GM12801 (cell line): Measurements from ENCODE around the gene CAMK2B.

Source experiments
- TF ChIP-seq, protein P1 (sequence below): IDR thresholded peaks from one replicate; pipeline ENCODE4 v1.5.1; 2011; ENCODE audit warnings: control low read depth; ENCODE audit not compliant: insufficient read length; ENCODE audit errors: extremely low read depth

CAMK2B gene

GRCh38 chr7:44292876-44293560 lies 32.4 kb downstream of the CAMK2B start:
- TF ChIP-seq, protein P1, sequence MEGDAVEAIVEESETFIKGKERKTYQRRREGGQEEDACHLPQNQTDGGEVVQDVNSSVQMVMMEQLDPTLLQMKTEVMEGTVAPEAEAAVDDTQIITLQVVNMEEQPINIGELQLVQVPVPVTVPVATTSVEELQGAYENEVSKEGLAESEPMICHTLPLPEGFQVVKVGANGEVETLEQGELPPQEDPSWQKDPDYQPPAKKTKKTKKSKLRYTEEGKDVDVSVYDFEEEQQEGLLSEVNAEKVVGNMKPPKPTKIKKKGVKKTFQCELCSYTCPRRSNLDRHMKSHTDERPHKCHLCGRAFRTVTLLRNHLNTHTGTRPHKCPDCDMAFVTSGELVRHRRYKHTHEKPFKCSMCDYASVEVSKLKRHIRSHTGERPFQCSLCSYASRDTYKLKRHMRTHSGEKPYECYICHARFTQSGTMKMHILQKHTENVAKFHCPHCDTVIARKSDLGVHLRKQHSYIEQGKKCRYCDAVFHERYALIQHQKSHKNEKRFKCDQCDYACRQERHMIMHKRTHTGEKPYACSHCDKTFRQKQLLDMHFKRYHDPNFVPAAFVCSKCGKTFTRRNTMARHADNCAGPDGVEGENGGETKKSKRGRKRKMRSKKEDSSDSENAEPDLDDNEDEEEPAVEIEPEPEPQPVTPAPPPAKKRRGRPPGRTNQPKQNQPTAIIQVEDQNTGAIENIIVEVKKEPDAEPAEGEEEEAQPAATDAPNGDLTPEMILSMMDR, result no peak

DNA sequence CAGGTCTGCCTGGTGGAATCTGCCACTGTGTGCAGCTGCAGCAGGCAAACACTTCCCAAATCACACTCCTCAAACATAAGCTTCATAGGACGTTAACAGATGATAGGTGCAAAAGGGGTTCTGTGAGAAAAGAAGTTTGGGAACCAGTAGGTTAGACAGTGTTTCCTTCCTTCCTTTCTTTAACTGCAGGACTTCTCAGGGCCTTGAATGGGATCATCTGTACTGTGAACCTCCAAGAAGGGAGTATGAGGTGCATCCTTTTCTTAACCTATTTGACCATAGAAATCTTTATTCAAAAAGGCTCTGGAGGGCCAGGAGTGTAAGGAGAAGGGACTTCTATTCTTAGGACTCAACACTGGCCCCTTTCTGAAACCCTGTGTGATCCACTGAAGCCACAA lies 33.0 kb downstream of the CAMK2B start:
- TF ChIP-seq, protein P1, result no peak

- TF ChIP-seq, protein P1, result no peak
Observed at GRCh38 chr7:44291733-44292419, 33.5 kb downstream of the CAMK2B start.

GRCh38 chr7:44291066-44291732 lies 34.2 kb downstream of the CAMK2B start:
- TF ChIP-seq, protein P1, result no peak

GRCh38 chr7:44290252-44290620 lies 35.2 kb downstream of the CAMK2B start:
- TF ChIP-seq, protein P1, result no peak

DNA sequence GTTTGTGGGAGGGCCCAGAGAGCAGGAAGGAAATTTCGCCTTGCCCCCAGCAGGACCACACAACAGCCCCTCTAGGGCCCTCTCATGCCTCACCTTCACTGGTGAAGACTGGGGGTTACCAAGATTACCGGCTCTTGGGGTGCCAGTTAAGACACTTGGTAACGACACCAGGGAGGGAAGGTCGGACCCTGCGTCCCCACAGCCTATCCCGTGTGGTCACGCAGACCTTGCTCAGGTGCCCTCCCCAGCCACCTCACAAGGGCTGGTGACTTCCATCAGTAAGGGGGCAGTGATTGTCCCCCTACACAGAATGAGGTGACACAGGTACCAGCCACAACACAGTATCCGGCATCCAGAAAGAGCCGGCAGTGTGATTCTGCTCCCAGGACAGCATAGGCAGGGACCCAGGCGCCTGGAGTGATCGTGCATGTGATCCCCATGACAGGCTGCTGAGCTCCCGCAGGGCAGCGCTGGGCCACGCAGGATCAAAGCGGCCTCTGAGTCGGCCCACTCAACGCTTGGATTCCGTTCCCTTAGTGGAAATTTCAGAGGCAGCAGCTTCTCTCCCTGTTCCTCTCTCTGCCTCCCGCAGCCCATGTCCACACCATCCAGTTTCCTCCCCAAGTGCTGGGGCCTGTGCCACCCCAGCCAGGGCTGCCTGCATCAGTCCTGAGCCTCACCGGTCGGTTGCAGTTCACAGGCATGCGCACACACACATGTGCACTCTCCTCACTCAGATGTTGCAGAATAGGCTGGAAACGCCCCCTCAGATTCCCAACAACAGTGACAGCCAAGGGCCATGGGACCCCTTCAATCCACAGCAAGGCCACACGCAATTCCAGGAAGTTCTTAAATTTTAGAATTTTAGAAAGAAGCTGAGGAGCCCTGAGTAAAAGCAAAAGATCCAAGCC lies 35.8 kb downstream of the CAMK2B start:
- TF ChIP-seq, protein P1, result no peak
